GM19025 (cell line): Measurements from ENCODE around the gene DZIP1L.

ENCODE experiments used
- ATAC-seq: cut with Tn5 transposase; IDR thresholded peaks from one replicate; pipeline ENCODE4 v1.9.1; 2021; ENCODE audit warnings: mild to moderate bottlenecking, low read depth, moderate library complexity; ENCODE audit not compliant: unreplicated experiment

The DZIP1L gene

DNA sequence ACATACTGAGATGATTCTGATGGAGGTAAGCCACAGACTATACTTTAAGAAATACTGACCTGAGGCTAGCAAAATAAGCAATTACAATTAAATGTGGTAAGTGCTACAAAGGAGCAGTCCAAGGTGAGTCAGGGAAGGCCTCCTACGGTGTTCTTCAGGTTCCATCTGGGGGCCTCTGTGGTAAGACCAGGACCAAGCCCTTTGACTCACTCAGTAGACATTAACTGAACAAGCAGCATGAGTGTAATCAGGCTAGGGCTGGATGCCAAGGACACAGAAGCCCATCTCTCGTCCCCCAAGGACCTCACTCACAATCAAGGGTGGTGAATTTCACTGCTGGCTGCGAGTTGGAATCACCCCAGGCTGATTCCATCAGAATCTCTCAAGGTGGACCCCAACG is 37.3 kb downstream of the DZIP1L start:
- ATAC-seq, result no peak

DNA sequence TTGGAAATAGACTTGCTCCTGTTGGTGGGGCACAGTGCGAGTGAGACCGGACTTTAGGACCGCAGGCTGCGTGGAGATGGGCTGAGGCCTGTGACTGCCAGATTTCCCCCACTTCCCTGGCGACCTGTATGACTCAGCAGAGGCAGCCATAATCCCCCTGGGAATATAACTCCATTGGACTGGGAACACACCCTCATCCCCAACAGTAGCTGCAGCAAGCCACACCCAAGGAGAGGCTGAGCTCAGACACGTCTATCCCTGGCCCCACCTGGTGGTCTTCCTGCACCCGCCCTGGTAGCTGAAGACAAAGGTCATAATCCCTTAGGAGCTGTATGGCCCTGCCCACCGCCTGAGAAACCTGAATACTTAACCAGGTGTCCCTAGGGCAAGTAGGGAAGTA is 42.6 kb downstream of the DZIP1L start:
- ATAC-seq, result no peak

DNA sequence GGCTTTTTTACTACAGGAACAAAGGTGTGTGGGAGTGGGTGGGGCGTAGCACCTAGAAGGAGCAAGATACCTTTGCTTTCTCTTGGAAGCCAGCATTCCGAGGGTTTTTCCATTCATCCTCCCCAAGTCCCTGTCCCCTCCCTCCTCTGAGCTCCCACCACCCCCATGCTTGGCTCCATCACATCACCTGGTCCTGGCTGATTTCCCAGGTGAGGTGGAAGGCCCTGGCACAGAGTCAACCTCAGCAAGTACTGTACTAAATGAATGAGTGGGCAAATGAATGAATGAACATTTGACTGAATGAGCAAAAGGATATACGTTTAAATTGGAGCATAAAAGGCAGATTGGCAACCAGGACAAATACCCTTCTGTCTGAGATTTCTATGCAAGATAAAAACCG is 45.4 kb downstream of the DZIP1L start:
- ATAC-seq, result no peak

DNA sequence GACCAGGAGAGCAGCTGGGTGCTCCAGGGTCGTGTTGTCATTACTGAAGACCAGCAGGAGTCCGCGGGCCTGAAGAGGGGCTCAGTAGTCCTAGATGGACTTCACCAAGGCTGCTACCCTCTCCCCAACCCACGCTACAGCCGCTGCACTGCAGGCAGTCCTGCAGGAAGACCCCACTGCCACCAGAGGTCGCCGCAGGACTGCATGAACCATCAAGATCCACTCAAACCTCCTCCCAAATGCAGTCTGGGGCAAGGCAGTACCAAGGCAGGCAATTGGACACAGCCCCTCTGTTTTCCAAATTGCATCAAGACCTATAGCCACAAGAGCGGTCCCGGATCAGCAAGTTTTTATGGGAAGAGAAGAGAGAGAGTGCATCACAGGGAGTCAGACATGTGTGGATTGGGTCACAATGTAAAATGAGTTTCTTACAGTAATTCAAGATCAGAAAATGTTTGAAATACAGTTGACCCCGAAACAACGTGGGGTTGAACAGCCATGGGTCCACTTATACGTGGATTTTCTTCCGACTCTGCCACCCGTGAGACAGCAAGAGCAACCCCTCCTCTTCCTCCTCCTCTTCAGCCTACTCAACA is 46.7 kb downstream of the DZIP1L start:
- ATAC-seq, result peak; percentile 54

DNA sequence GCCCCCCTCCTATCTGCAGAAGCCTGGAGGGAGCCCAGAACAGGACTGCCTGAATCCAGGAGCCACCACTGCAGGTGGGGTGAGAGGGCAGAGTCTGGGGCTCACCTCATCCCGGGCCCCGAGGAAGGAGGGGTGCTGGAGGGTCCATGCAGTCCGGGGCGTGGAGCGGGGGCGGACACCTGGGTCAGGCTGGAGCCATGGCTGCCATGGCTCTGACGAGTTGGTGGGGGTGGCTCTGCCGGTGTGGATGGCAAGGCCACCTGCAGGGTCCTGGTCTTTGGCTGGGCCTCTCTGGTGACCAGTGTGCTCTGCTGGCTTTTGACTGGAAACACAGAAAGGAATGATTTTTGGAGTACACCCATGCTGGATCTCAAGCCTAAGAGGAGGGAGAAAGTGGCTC is 47.4 kb downstream of the DZIP1L start:
- ATAC-seq, result no peak

DNA sequence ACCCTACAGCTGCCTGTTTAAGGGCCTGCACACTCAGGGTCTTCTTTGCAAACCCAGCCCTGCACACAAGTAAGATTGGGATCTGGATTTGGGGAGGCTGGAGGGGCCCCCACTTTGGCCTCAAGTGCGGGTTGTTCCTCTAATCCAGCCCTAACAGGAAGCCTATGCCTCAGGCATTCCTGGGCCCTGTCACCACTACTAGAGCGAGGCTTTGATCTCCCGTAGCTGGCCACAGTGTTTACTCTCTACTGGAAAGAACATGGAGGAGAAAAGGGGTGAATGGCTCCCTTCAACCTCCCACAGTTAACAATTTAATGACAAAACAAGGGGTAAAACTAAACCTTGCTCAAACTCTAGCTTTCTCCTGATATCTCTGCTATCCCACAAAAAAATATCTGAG is 48.4 kb downstream of the DZIP1L start:
- no peak for ATAC-seq

DNA sequence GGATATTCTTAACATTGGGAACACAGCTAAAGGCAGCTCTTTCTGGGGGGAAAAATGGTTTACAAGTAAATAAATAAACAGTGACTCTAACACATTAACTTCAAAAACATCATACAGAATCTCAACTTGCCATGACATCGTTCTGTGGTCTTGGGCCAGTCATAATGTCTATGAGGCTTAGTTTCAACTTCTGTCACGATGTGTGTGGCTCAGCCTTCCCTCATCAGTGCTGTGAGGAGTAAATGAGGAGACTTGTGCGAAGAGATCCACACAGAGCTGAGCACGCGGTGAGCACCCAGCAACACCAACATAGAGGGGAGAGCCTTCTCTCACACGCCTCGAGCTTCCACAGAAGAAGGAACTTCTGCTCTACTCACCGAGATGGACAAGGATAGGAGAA is 49.0 kb downstream of the DZIP1L start:
- ATAC-seq, result peak; percentile 82

DNA sequence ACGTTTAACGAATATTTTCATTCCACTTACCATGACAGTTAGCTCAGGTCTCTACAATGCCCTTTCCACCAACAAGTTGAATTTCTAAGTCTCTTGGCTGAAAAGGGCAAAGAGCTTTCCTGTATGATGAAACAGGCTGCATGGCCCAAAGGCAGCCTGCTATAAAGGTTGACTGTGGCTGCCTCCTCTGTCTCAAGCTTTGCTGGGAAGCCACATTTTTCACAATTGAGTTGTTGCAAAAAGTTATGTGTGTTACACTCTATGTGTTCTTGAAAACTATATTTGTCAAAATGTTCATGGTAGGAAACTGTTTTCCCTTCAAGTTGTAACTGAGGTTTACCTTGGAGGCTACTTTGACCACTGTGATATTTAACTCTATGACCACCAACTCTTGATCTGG is 49.5 kb downstream of the DZIP1L start:
- peak; percentile 7 for ATAC-seq

DNA sequence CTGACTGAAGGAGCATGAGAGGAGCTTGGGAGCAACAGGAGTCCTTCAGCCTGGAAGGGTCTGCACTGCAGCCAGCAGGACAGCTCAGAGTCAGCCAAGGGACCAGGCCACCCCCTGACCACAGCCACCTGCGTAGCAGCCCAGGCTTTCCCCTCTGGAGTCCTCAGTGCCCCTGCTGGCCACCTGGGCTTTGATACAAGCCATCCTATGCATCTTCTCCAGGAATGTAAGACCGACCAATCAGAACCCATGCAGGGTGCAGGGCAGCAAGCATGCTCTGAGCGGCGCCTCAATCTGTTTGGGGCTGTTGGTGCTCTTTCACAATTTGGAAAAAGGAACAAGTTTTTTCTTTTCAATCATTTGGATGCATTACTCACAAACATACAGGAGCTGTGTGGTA is 52.0 kb downstream of the DZIP1L start:
- no peak for ATAC-seq

DNA sequence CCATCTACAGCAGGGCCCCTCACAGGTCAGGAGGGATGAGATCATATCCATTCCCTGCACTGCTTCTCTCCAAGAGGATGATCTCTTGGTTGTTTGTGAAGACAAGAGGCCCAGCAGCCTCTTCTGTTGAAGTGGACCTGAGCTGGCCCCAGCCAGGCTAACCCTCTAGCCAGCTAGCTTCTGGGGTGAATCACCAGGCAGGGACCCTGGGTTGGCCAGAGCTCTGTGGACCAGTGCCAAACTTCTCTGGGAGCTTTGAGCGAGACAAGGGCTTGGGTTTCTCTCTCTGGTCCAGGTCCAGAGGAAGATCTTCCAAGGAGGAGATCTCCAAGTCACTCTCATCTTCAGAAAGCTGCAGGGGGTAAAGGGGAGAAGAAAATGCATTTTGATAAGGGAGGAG is 52.8 kb downstream of the DZIP1L start:
- ATAC-seq, result no peak

DNA sequence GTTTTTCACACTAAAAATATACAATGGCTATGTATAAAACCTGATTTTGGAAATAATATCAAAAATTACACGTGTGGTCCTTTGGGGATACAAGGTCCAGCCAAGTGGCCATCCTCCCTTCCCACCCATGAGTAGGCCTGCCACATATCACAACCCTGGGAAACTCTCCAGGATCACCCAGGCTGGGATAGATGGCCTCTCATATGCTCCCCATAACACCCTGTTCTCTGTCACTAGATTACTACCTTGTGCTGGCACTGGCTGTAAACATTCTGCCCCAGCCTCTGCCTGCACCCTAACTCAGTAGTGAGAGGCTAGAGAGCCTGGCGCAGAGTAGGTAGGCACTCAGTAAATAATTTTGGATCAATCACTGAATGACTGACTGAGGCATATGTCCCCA is 53.4 kb downstream of the DZIP1L start:
- ATAC-seq, result no peak

DNA sequence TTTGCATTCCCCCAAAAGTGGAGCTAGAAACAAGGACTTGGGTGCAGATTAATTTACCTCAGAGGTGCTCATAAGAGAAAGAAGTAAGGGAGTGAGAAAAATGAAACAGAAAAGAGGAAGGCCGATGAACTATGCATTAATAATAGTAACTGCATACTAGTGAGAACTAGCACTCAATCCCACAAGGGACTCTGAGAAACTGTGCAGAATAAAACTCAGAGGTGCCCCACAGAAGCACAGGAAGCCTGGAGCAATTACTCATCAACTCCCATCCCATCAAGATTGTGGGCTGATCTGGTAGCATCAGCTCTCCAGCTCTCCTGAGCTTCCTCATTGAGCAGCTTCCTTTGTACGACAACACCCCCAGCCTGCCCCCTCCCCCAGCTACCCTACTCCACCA is 54.6 kb downstream of the DZIP1L start:
- ATAC-seq, result no peak

DNA sequence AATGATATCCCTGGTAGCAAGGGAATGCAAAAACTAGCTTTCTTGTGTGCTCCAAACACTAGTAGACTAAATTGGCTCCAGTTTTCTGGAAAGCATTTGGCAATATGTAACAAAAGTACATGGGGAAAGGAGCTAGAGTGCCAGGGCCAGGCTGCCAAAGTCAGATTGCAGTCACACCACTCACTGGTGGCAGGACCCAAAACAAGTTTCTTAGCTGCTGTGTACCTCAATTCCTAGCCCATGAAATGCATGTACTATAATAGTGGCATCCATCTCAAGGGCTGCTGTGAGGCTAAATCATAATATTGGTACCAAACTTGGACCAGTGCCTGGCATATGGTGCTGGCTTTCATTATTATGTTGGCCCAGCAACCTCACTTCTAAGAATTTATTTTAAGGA is 56.1 kb downstream of the DZIP1L start:
- no peak for ATAC-seq

DNA sequence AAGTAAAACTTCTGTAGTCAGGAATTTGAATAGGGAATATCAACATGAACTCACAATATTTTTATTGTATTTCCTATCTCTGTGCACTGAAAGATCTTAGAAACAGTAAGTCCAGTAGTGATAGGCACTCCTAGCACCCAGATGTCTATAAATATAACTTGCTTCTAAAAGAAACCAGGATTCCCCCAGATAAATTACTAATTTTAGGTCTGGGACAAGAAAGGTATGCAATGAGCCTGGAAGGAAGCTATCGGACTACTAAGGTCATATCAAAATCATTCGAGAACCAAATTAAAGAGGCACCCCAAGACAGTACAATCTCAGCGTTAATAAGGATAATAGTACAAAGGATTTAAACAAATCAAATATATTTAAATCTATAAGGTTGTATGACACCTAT is 58.0 kb downstream of the DZIP1L start:
- ATAC-seq, result no peak

DNA sequence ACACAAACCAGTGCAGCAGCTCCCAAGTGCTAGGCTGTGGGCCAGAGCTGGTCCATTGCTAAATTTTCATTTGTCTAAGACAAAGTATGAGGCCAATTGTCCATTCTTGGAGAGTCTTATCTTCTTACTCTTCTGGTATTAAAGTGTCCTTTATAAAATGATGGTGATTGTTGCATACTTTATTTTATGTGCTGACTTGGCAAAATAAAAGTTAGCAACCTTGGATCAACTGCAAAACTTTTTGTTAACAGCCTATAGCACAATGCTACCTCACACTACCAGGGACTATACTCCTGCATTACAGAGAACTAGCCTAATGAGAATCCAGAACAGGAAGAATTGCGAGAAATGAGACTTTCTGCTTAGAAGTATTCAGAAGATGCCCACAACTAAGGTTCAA is 61.4 kb downstream of the DZIP1L start:
- ATAC-seq, result no peak

DNA sequence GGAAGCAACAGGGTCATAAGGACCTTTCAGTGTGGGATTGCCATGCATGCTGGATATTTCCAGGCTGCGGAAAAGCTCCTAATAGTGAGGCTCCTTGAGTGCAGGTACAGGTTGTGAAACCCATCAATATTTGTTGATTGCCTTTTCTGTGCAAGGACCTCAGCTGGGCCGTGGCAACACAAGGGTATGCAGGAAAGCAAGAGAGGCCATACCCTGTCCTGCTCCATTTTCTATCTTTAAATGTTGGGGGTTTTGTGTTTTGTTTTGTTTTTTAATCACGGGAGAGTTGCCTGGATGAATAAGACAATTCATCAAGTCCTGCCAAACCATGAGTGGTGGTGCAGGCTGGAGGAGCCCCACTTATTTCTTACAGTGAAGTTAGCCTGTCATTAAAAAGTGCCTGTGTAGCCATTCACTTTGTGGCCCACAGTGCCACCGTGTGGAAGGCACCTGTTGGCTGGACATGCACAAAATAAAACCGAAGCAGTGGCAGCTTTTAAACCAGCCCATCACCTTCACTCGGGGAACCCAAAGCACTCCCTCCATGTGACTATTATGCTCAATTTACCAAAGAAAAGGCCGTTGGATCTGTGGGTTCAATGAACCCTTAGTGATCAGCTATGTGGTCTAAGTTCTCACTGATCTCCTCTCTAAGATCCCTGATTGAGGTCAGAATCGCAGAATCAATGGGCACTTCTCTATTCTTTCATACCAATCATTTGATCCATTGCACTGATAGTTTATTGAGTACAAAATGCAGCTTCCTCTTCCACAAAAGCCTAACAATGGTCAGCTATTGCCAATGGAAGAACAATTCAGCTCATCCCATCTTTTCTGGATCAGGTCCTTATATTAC is 63.2 kb downstream of the DZIP1L start:
- peak; percentile 51 for ATAC-seq

DNA sequence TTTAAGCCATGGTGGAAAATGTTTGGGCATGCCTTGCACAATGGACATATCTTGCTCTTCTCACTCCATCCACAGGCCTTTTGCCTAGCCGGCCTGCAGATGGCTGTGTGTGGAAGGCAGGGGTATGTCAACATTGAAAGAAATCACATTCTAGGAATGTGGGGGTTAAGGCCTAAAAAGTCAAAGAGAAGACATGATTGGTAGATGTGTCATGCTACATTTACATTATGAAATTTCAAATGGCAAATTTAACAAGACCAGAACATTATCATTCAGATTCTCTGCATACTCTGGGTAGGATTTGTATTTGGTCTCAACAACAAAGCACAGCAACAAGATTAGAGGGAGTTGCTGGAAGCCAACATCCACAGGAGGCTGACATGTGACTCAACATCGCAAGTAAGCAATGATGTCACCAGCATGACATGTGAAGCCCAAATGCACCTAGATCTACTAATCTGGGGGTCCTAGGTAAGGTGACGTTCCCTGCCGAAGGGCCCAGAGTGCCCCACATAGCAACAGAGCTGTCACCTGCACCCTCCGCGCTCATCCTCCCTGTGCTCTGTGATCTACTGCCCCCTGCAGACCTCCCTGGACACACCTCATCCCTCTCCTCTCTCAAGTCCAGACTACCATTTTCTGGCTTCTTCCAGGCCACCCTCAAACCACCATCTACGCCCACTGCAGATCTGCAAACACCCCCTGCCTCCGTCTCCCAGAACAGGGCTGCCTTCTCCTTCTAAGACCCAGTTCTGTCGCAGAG is 66.1 kb downstream of the DZIP1L start:
- ATAC-seq, result no peak

DNA sequence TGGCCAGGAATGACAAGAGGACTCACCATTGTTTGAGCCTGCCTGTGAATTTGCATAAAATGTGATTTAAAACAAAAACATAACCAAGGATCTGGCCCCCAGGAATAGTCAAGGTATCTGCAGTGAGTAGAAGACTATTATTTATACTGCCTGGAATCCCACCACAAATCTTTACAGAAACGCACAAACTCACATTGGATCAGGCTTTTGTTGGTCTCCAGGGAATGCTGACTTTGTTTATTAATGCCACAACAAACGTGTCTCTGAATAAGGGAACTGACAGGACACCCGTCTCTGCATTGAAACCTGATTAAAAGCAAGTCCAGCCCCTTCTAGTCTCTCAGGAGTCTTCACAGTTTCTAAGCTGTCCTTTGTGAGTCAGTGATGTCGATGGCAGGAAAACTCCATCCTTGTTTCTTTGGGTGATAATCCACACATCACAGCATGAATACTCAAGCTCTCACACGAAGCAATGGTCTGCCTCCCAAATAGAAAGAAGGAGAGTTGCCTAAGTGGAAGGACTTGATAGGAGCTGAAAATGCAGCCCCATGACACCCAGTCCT is 67.7 kb downstream of the DZIP1L start:
- ATAC-seq, result no peak

DNA sequence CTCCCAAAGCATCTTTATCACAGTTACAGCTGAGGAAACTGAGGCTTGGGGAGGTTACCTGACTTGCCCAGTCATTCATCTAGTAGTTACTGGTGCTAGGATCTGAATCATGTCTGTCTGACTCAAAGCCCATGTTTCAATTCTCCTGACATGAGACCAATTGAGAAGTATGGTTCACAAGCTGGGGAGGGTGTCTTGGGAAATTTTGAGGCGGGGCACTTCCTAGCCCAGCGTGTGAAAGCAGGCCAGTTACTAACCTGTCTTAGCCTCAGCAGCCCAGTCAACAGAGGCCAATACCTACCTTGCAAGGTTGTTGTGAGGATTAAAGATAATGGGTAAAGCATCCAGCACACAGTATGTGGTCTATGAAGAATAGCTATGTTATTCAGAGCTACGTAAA is 68.5 kb downstream of the DZIP1L start:
- ATAC-seq, result no peak

DNA sequence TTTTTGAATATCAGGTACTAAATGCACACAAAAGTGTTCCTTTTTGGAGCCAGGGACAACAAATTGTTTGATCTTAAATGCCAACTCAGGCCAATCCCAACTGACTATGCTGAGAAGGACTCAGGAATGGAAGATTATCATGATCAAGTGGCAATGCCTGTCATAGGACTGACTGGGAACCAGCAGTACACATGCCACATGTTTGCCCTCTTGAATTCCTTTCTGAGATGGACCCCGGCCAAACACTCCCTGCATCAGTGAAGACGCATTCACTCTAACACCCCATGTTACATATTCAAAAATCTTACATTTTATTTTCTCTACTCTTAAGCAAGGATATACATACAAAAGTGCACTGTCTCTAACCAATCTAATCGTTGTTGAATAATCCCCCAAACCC is 69.3 kb downstream of the DZIP1L start:
- no peak for ATAC-seq

DNA sequence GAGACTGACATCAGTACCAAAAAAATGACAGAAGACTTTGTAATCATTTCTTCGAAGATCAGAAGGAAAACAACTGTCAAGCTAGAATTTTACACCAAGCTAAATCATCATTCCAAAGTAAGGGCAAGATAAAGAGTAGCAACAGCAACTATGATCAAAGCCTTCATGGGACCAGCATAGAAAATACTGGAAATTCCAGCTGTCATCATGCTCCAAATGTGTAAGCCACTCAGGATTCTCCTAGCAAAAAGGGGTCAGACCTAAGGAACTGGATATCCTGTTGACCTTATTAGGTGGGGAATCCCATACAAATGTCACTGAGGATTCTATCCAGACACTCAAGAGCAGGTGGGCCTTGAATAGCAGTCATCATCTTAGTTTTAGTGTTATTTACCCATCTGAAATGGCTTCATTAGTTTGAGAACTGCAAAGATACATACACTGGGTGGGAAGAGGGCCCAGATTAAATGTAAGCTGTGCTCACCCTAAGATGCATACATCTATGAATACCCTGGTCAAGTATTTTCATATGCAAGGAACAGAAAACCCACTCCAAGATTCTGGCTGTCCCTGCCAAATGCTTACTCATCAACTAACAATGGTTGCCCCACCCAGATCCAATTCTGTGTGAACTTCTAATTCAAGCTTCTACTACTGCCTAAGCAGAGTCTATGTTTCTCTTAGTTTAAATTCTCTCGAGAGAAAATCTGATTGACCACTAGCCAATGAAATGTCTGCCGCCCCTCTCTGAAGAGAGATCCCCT is 72.0 kb downstream of the DZIP1L start:
- ATAC-seq, result no peak
